Transverse colon (tissue), 4 donors: Measurements from ENCODE around the gene STIM1. TPM values are rescaled to one million over a fixed set of nuclear protein-coding genes. Genes with fewer than 3 reads are reported as not detected.

Experiments
- DNase-seq: peaks from one replicate; pipeline ENCODE4 v3.0.0-alpha.2; 2019
- H3K27ac ChIP-seq, 4 donors: fragments of 200-600 bp; sonication (generic); 2 replicates each; pipeline ENCODE4 v1.5.1; 2016 to 2018; ENCODE audit warnings: inconsistent platforms in 4 of 4
- H3K27me3 ChIP-seq: fragments of 200-600 bp; sonication (generic); 2 replicates; pipeline ENCODE4 v1.5.1; 2017; ENCODE audit warnings: inconsistent platforms
- H3K36me3 ChIP-seq, 4 donors: fragments of 200-600 bp; sonication (generic); 2 replicates each; pipeline ENCODE4 v1.5.1; 2017 to 2019; ENCODE audit warnings: inconsistent platforms in 4 of 4
- H3K4me1 ChIP-seq, 4 donors: fragments of 200-600 bp; sonication (generic); 2 replicates each; pipeline ENCODE4 v1.5.1; 2017 to 2020; ENCODE audit warnings: inconsistent platforms in 4 of 4
- H3K4me3 ChIP-seq, 4 donors: fragments of 200-600 bp; sonication (generic); 1 replicate in 1 of 4; 2 replicates in 3 of 4; pipeline versions ENCODE4 v1.5.1 to v1.6.1; 2017 to 2019; ENCODE audit warnings: inconsistent platforms in 4 of 4
- H3K9me3 ChIP-seq, 2 donors: fragments of 200-600 bp; sonication (generic); 2 replicates each; pipeline ENCODE4 v1.5.1; 2017 to 2019; ENCODE audit warnings: inconsistent platforms in 2 of 2
- EP300 ChIP-seq: sonication (generic); formaldehyde crosslinking; IDR thresholded peaks from one replicate; pipeline ENCODE4 v1.6.1; 2017; ENCODE audit warnings: antibody characterized with exemption, low read depth
- POLR2A ChIP-seq: fragments of 450-650 bp; IDR thresholded peaks from one replicate; pipeline ENCODE4 v1.6.1; 2016; ENCODE audit warnings: antibody characterized with exemption, mild to moderate bottlenecking, moderate library complexity
- POLR2AphosphoS5 ChIP-seq, 3 donors: sonication (generic); formaldehyde crosslinking; IDR thresholded peaks; one replicate each; pipeline ENCODE4 v1.6.1; 2016; ENCODE audit warnings: antibody characterized with exemption in 3 of 3
- whole genome bisulfite sequencing, 2 donors: methylation state at CpG; one replicate each; pipeline ENCODE4 v1.1.5; 2018; ENCODE audit warnings: low coverage in 1 of 2; 5-methylcytosine and 5-hydroxymethylcytosine counted together
- in situ Hi-C, 4 donors: fragments of 200-750 bp; cut with MboI; loops; one replicate each; pipeline versions ENCODE4 v1.15.0 to v1.15.1; 2017; ENCODE audit warnings: low sequenced_read_pairs in 3 of 4, low pct_ligation_motif_present in 1 of 4, low pct_unique_long_range_greater_than_20kb in 1 of 4
- intact Hi-C: fragments of 100-400 bp; cut with DNase I; formaldehyde crosslinking; loops from one replicate; pipeline ENCODE4 v1.15.1; 2023; ENCODE audit warnings: low total_unique reads
- total RNA-seq, 4 donors: library from RNA; depleted of rRNA; stranded (reverse); fragments of >200 nt; gene quantifications; one replicate each; pipeline ENCODE4 v1.1.0, GENCODE V29; 2016
- TF ChIP-seq, protein P1 (sequence below), 5 experiments: fragments of 200-600 bp in 3 of 5; fragments of 450-650 bp in 2 of 5; sonication (generic) in 3 of 5; IDR thresholded peaks; 1 replicate in 2 of 5; 2 replicates in 3 of 5; pipeline ENCODE4 v1.5.1; 2016 to 2017; ENCODE audit warnings: antibody characterized with exemption in 5 of 5, inconsistent platforms in 3 of 5, mild to moderate bottlenecking in 2 of 5, moderate library complexity in 1 of 5

STIM1 gene
- total RNA-seq, 4 donors from 2014 or later = 41.2 to 79.3 (median 48.0) TPM

DNA sequence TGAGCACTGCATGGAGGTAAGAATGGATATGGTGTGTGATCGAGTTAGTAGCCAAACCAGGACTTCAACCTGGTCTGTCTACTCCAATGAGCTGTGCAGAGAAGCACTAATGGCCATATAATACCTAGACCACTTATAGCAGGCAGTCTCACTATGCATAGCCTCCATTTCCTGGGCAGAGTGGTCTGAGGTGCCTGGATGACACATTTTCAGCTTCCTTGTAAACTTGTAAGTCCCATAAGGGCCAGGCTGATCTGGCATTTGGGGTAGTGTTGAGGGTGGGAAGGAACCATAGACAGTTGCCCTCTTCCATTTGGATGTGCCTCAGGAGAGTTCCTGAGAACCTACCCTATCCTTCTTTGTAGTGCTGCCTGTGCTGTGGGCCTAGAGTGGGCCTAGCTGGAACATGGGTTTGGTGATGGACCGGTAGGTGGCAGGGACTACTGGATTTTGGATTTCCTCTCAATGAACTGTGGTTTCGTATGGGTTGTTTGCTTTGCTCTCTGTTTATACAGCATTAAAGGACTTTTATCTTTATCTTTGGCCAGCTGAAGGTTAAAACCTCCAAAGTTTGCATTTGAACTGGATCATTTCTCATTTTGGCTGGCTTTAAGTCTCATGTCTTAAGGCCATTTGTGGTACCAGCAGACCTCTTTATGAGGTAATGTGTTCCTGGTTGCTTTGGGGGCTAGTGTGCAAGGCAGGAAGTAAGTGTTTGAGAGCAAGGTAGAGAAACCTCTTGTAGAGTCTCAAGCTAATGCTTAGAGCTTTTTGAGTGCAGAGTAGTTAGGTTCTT lies 86.9 kb downstream of the STIM1 start:
- Histone ChIP-seq H3K4me1 (peaks cover 2 to 66% (median 23%) of the 10 kb centered on the region in 4 donors), H3K4me3 (no peak overlapping the region), H3K36me3 (no peaks in the 10 kb centered on the region), H3K27me3 (no peaks in the 10 kb centered on the region), H3K27ac (peak overlapping the region in 2 of 4 donors; percentile 21 to 45), H3K9me3 (no peaks in the 10 kb centered on the region)
- no peak for DNase-seq
- TF ChIP-seq, protein P1, sequence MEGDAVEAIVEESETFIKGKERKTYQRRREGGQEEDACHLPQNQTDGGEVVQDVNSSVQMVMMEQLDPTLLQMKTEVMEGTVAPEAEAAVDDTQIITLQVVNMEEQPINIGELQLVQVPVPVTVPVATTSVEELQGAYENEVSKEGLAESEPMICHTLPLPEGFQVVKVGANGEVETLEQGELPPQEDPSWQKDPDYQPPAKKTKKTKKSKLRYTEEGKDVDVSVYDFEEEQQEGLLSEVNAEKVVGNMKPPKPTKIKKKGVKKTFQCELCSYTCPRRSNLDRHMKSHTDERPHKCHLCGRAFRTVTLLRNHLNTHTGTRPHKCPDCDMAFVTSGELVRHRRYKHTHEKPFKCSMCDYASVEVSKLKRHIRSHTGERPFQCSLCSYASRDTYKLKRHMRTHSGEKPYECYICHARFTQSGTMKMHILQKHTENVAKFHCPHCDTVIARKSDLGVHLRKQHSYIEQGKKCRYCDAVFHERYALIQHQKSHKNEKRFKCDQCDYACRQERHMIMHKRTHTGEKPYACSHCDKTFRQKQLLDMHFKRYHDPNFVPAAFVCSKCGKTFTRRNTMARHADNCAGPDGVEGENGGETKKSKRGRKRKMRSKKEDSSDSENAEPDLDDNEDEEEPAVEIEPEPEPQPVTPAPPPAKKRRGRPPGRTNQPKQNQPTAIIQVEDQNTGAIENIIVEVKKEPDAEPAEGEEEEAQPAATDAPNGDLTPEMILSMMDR (IDR thresholded peaks at IDR 0.05) = no peak
- no peak for TF ChIP-seq EP300
- TF ChIP-seq POLR2A = no peak
- in situ Hi-C loops = no loop called here
- intact Hi-C loops = no loop called here
- 60 to 74% methylated on average over 3 of the region's 3 CpGs for WGBS, 2 donors

DNA sequence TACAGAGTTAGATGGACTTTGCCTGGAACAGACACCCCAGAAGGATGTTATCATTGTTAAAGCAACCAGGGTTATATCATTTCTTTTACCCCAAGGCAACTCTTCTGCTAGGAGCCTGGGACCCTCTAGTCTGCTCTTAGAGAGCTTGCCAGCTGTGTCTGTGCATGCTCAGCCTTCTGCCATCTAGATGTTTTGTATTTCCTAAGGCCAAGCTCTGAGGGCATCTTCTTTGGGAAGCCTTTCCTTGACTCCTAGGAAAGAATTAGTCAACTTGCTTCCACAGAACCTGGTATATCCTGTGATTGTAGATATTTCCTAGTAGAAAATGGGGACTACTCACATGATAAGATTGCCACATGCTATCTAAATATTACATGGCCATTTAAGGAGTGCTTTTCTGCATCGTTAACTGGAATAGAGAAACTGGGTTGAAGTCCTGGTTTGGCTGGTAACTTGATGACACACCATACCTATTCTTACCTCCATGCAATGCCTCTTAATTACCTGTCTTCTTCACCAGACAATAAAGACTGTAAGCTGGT lies 87.6 kb downstream of the STIM1 start:
- TF ChIP-seq POLR2AphosphoS5 (IDR thresholded peaks at IDR 0.05) (no peak), POLR2A (no peak), EP300 (no peak)
- TF ChIP-seq, protein P1 (IDR thresholded peaks at IDR 0.05) = no peak
- Histone ChIP-seq H3K4me1 (peaks cover 5 to 73% (median 29%) of the 10 kb centered on the region in 4 donors), H3K4me3 (no peak overlapping the region), H3K27ac (peak overlapping the region in 2 of 4 donors; percentile 21 to 45), H3K9me3 (no peaks in the 10 kb centered on the region), H3K36me3 (no peaks in the 10 kb centered on the region), H3K27me3 (no peaks in the 10 kb centered on the region)
- DNase-seq = no peak
- WGBS, 2 donors = 69% methylated on average over 1 of the region's 1 CpG; no CpG with 5 or more reads in 1 of the 2 donors
- intact Hi-C loops = no loop called here
- in situ Hi-C loops = no loop called here

DNA sequence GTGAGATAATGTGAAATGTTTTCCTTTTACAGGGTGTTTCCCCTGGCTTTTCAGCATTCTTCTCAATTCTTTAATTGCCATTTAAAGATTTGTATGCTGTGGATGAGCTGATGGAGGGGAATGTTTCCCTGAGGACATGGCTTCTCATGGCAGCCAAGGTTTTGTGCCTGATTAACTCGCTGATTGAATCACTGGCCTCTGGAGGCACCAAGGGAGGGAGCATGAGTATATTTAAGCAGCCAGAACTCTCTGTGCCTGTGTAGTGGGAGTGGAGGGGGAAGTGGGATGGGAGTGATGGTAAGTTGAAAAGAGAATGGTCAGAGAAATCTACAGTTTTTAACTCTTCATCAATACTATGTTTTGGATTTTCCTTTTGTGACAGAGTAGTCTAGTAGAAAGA lies 88.7 kb downstream of the STIM1 start:
- Histone ChIP-seq H3K4me1 (peaks cover 5 to 78% (median 29%) of the 10 kb centered on the region in 4 donors), H3K27me3 (no peaks in the 10 kb centered on the region), H3K4me3 (no peak overlapping the region), H3K36me3 (no peaks in the 10 kb centered on the region), H3K27ac (peak overlapping the region in 1 of 4 donors; percentile 26), H3K9me3 (no peaks in the 10 kb centered on the region)
- TF ChIP-seq, protein P1 (IDR thresholded peaks at IDR 0.05) = no peak
- TF ChIP-seq POLR2A (no peak), POLR2AphosphoS5 (IDR thresholded peaks at IDR 0.05) (no peak), EP300 (no peak)
- intact Hi-C loops = no loop called here
- WGBS, 2 donors = 81 to 100% methylated on average over 1 of the region's 1 CpG
- no peak for DNase-seq
- in situ Hi-C loops = no loop called here

DNA sequence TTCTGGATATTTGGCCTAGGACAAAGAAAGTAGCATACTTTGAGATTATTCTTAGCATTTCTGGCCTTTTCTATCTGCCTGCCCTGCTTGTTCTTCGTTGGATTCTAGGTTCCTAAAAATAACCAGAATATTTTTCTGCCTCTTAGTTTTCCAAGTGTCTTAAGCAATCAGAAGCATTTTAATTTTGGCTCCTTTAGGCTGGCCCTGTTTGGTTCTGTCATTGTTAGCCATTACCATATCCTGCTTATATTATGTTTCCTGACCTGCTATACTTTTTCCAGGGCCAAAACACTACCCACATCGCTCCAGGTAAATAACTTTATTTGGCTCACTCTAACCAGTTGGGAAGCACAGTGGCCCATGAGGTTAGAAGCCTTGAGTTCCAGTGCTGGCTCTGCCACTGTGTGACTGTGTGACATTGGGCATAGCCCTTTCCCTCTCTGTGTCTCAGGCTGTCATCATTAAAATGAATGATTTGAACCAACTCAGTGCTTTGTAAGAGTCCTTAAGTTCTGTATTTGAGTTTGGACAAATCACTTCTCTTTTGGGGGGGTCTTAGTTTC lies 91.1 kb downstream of the STIM1 start:
- TF ChIP-seq POLR2AphosphoS5 (IDR thresholded peaks at IDR 0.05) (no peak), POLR2A (no peak), EP300 (no peak)
- TF ChIP-seq, protein P1 (IDR thresholded peaks at IDR 0.05) = no peak
- intact Hi-C loops = no loop called here
- peak overlapping the region in 1 of 4 donors; percentile 3 for H3K4me3 ChIP-seq
- no peaks in the 10 kb centered on the region for H3K36me3 ChIP-seq
- peaks cover 16 to 81% (median 35%) of the 10 kb centered on the region in 4 donors for H3K4me1 ChIP-seq
- WGBS, 2 donors = 69 to 81% methylated on average over 2 of the region's 2 CpGs
- peak overlapping the region; percentile 74 to 82 (median 78) for H3K27ac ChIP-seq
- no peak for DNase-seq
- in situ Hi-C loops = no loop called here
- no peaks in the 10 kb centered on the region for H3K9me3 ChIP-seq
- H3K27me3 ChIP-seq = no peaks in the 10 kb centered on the region
